HFFc6 (cell line): ENCODE data around the gene NAV2. TPM values are rescaled to one million over a fixed set of nuclear protein-coding genes. Genes with fewer than 3 reads are reported as not detected.

Experiments
- DNase-seq: peaks from one replicate; pipeline ENCODE4 v3.0.0-alpha.2; 2018
- H3K27ac Mint-ChIP-seq: 2 replicates; pipeline ENCODE4 v1.8.0; 2020; ENCODE audit warnings: mild to moderate bottlenecking, mixed read lengths
- H3K27me3 Mint-ChIP-seq: 2 replicates; pipeline ENCODE4 v1.8.0; 2021; ENCODE audit warnings: mild to moderate bottlenecking, moderate library complexity, mixed read lengths; ENCODE audit not compliant: insufficient read depth
- H3K36me3 Mint-ChIP-seq: 2 replicates; pipeline ENCODE4 v1.8.0; 2021; ENCODE audit warnings: low read depth, mixed read lengths
- H3K4me1 Mint-ChIP-seq: 2 replicates; pipeline ENCODE4 v1.8.0; 2020; ENCODE audit warnings: low read depth, mixed read lengths
- H3K4me3 Mint-ChIP-seq: 2 replicates; pipeline ENCODE4 v1.8.0; 2020; ENCODE audit warnings: mild to moderate bottlenecking, moderate library complexity, mixed read lengths
- H3K9me3 Mint-ChIP-seq: 2 replicates; pipeline ENCODE4 v1.8.0; 2020; ENCODE audit warnings: mild to moderate bottlenecking, mixed read lengths
- CTCF ChIP-seq: fragments of 200-600 bp; sonication (generic); IDR thresholded peaks from 2 replicates; pipeline ENCODE4 v1.5.0; 2021; ENCODE audit warnings: antibody characterized with exemption, mild to moderate bottlenecking
- total RNA-seq, 6 experiments: library from RNA; stranded (reverse); fragmentation: NEBNext Ultra II Directional; extraction: Animal tissue kit (Norgen Biotek cat#: 25700); gene quantifications; 2 replicates in 1 of 6; 3 replicates in 5 of 6; pipeline ENCODE4 v1.2.3, GENCODE V29; 2021

NAV2 gene
- total RNA-seq, 6 experiments from 2014 or later, result 12.4 to 34.9 (median 31.8) TPM

- no peak for TF ChIP-seq CTCF
- DNase-seq, result no peak
- H3K4me1 Mint-ChIP-seq, result peaks cover 52% of the 10 kb centered on the region
- H3K4me3 Mint-ChIP-seq, result no peak overlapping the region
- no peaks in the 10 kb centered on the region for H3K9me3 Mint-ChIP-seq
- 0 out of 2 replicates have a peak overlapping the region, but pooled peaks have one; percentile 9 for H3K27ac Mint-ChIP-seq
- H3K27me3 Mint-ChIP-seq, result peaks cover 2% of the 10 kb centered on the region
- no peaks in the 10 kb centered on the region for H3K36me3 Mint-ChIP-seq
Measured at GRCh38 chr11:20027556-20028013, 314.9 kb downstream of the NAV2 start.

GRCh38 chr11:20029193-20029592 lies 316.6 kb downstream of the NAV2 start:
- H3K36me3 Mint-ChIP-seq, result no peaks in the 10 kb centered on the region
- no peaks in the 10 kb centered on the region; the same call in 1 of the 2 replicates for H3K27me3 Mint-ChIP-seq
- no peak overlapping the region for H3K4me3 Mint-ChIP-seq
- H3K4me1 Mint-ChIP-seq, result peaks cover 51% of the 10 kb centered on the region
- no peak overlapping the region; the same call in 1 of the 2 replicates for H3K27ac Mint-ChIP-seq
- no peaks in the 10 kb centered on the region for H3K9me3 Mint-ChIP-seq
- no peak for DNase-seq
- TF ChIP-seq CTCF, result no peak

- 0 out of 2 replicates have a peak, but pooled peaks cover 2% of the 10 kb centered on the region for H3K36me3 Mint-ChIP-seq
- TF ChIP-seq CTCF, result no peak
- peaks cover 3% of the 10 kb centered on the region for H3K27me3 Mint-ChIP-seq
- DNase-seq, result no peak
- peaks cover 62% of the 10 kb centered on the region for H3K4me1 Mint-ChIP-seq
- no peaks in the 10 kb centered on the region for H3K9me3 Mint-ChIP-seq
- no peak overlapping the region for H3K27ac Mint-ChIP-seq
- no peak overlapping the region for H3K4me3 Mint-ChIP-seq
Measured at GRCh38 chr11:20030472-20030871, 317.8 kb downstream of the NAV2 start.

GRCh38 chr11:20031155-20032001 lies 318.7 kb downstream of the NAV2 start:
- DNase-seq, result peak; percentile 88
- Mint-ChIP-seq H3K27ac (peak overlapping the region; percentile 90), H3K9me3 (no peaks in the 10 kb centered on the region), H3K36me3 (peaks cover 9% of the 10 kb centered on the region; the same call in 1 of the 2 replicates), H3K27me3 (peaks cover 3% of the 10 kb centered on the region), H3K4me1 (peaks cover 71% of the 10 kb centered on the region), H3K4me3 (peak overlapping the region; percentile 81)
- no peak for TF ChIP-seq CTCF

GRCh38 chr11:20032127-20032526 lies 319.5 kb downstream of the NAV2 start:
- peak overlapping the region; percentile 81 for H3K4me3 Mint-ChIP-seq
- DNase-seq, result no peak
- H3K36me3 Mint-ChIP-seq, result peaks cover 14% of the 10 kb centered on the region; the same call in 1 of the 2 replicates
- no peaks in the 10 kb centered on the region for H3K9me3 Mint-ChIP-seq
- TF ChIP-seq CTCF, result no peak
- H3K4me1 Mint-ChIP-seq, result peaks cover 69% of the 10 kb centered on the region
- peak overlapping the region; percentile 90 for H3K27ac Mint-ChIP-seq
- peaks cover 3% of the 10 kb centered on the region for H3K27me3 Mint-ChIP-seq
